IPS DF 6.9 (cell line): Measurements from ENCODE around the gene GSC2.
"Not testable (repeated sequence)": the region's sequence is repeated elsewhere in the genome, so short reads cannot be mapped to it uniquely, and the experiment has no call there.

Experiments used
- DNase-seq: peaks from one replicate; pipeline ENCODE4 v3.0.0-alpha.2; 2013; ENCODE audit warnings: low read depth, low spot score
- H3K27ac ChIP-seq: one replicate; pipeline ENCODE4 v1.5.1; 2013; ENCODE audit warnings: low read length, control low read depth
- H3K27me3 ChIP-seq: 2 replicates; pipeline ENCODE4 v1.6.1; 2013; ENCODE audit warnings: mild to moderate bottlenecking, low read length; ENCODE audit not compliant: control insufficient read depth, insufficient read depth
- H3K36me3 ChIP-seq: 2 replicates; pipeline ENCODE4 v1.6.1; 2013; ENCODE audit warnings: low read length; ENCODE audit not compliant: control insufficient read depth, insufficient read depth
- H3K4me1 ChIP-seq: 2 replicates; pipeline ENCODE4 v1.6.1; 2013; ENCODE audit warnings: low read length; ENCODE audit not compliant: control insufficient read depth, insufficient read depth
- H3K4me3 ChIP-seq: 2 replicates; pipeline ENCODE4 v1.5.1; 2013; ENCODE audit warnings: mild to moderate bottlenecking, low read length
- H3K9me3 ChIP-seq: 2 replicates; pipeline ENCODE4 v1.6.1; 2013; ENCODE audit warnings: low read length, inconsistent platforms; ENCODE audit not compliant: control insufficient read depth, insufficient read depth
- WGBS: extraction: QIAGEN DNeasy Blood & Tissue Kit; methylation state at CpG from one replicate; pipeline ENCODE4 v1.1.7; 2013; ENCODE audit warnings: mixed read lengths, missing lambda C conversion rate; ENCODE audit not compliant: insufficient read length, insufficient coverage; 5-methylcytosine and 5-hydroxymethylcytosine counted together

Gene GSC2

DNA sequence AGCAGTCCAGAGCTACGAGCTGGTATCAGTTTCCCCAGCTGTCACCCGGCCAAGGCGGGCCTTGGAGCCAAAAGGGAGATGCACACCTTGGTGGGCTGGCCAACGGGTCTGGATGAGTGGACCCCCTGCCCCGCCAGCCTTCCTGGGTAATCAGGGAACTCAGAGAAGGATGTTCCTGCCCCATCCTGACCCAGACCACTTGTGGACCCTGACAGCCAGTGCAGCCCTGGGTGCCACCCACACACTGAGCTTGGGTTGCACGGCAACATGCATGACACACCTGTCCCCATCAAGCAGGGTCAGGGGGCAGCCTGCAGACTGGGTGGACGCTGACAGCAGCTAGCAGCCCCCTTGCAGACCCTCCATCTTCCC is 19.8 kb upstream of the GSC2 start:
- no CpG with 5 or more reads among the region's 7 CpGs for WGBS
- no peak overlapping the region for H3K4me3 ChIP-seq

DNA sequence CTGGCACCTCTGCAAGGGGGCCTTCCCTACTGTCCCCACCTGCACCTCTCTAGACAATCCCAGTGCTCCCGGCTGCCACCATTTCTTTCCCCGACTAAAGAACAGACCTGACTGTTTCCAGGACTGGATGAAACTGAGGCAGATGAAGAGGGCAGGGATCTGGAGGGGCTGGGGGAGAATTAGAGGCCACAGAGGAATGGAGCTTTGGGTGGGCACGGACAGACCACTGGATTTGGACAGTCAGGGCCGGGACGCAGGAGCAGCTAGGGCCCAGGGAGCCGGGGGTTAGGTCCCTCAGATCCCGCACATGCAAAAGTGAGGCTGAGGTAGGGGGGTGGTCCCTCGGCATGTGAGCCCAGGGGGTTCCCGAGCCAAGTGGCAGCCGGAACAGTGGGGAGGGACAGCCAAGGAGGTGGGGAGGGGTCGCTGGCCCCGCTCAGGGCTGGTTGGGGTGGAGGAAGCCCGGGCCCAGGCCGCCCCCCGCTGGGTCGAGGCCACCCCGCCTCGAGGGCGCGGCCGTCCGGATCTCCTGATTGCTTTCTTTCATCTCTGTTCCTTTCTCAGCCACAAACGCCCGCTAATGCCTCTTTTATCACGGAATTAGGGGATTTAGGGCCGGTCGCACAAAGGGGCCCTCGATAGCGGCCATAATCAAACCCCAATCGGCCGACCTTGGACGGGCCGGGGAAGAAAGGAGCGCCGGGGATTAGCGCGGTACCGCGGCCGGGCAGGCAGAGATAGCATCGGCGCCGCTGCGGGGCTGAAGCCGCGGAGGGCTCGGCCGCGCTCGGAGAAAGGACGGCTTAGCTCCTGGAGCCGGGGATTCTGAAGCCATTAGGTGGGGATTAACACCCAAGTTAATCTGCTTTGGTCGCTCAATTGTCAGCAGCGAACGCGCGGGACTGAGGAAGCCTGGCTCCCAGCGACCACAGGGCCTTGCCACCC is 19.2 kb upstream of the GSC2 start:
- Histone ChIP-seq H3K36me3 (no peaks in the 10 kb centered on the region), H3K4me1 (peaks cover 6% of the 10 kb centered on the region), H3K27me3 (no peaks in the 10 kb centered on the region; the same call in 1 of the 2 replicates), H3K27ac (no peak overlapping the region), H3K4me3 (no peak overlapping the region; the same call in 1 of the 2 replicates), H3K9me3 (no peaks in the 10 kb centered on the region)
- no CpG with 5 or more reads among the region's 58 CpGs for WGBS
- DNase-seq: no peak

More for the DNA sequence above, 19.8 kb upstream of the GSC2 start:
- Histone ChIP-seq H3K27ac (no peak overlapping the region), H3K36me3 (no peaks in the 10 kb centered on the region), H3K27me3 (no peaks in the 10 kb centered on the region; the same call in 1 of the 2 replicates), H3K4me1 (peaks cover 8% of the 10 kb centered on the region), H3K9me3 (no peaks in the 10 kb centered on the region)
- no peak for DNase-seq

DNA sequence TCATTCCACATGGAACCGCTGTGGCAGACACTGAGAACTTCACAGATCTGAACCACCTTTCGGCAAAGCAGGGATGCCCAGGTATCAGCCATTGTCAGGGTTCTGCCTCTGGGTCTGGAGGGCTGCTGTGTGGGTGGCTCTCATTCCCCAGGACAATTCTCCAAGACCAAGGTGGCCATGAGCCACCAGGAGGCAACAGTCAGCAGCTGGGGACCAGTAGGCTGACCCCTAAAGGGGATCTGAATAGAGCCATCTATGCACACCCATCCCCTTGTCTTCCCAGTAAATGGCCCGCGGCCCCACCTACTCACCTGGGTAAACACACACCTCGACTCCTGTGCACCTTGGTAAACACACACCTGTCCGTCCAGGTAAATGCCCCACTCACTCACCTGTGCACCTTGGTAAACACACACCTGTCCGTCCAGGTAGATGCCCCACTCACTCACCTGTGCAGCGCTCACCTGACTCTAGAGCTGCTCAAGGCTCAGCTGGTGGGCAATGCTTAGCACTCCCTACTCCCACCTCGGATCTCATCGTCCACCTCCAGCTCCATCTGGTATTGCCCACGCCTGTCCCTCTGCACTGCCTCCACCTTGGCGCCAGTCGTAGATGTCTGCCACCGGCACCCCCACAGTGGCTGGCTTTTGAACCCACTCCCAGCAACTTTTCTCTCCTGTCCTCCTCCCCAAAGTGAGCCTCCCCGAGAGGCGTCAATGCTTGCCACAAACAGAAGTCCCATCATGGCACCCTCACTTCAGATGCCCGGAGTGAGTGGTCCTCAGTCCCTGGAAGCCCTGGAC is 18.2 kb upstream of the GSC2 start:
- no CpG with 5 or more reads among the region's 17 CpGs for WGBS
- Histone ChIP-seq H3K4me3 (no peak overlapping the region), H3K27me3 (no peaks in the 10 kb centered on the region; the same call in 1 of the 2 replicates), H3K4me1 (peaks cover 3% of the 10 kb centered on the region; the same call in 1 of the 2 replicates), H3K36me3 (no peaks in the 10 kb centered on the region), H3K27ac (no peak overlapping the region), H3K9me3 (no peaks in the 10 kb centered on the region)
- DNase-seq: no peak

DNA sequence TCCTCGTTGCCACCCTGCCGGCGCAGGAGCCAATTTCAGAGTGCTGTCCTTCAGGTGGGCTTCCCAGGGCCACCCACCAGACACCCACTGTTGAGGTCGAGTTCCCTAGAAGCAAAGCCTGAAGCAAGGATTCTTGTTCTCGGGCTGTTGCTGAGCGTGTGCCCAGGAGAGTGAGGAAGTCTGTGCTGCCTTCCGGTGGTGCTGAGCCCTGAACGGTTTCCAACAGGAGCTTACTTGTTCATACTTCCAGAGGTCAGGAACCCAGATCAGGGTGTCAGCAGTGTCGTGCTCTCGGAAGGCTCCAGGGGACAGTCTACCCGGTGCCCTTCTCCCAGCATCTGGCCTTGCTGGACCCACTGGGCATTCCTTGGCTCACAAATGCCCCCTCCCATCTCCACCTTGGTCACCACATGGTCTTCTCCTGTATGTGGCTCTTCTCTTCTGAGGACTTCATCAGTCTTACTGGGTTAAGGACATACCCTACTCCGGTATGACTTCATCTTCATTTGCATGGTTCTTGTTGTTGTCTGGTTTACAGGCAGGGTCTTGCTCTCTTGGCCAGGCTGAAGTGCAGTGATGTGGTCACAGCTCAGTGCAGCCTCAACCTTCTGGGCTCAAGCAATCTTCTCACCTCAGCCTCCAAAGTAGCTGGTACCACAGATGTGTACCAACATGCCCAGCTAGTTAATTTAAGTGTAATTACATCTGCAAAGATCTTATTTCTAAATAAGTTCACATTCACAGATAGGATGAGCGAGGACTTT is 17.2 kb upstream of the GSC2 start:
- no peak overlapping the region for H3K4me3 ChIP-seq

DNA sequence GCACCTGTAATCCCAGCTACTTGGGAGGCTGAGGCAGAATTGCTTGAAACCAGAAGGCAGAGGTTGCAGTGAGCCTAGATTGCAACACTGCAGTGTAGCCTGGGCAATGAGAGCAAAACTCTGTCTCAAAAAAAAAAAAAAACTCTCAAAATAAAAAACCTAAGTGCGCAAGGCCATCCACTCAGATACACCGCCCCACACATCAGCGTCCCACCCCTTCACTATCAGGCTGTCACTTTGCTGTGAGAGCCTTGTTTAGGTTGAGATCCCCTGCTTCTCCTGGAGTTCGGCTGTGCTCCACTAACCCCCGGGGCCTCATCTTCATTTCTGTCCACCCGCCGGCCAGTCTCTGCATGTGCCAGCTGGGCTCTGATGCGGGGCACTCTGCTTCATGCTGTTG is 16.3 kb upstream of the GSC2 start:
- peaks cover 2% of the 10 kb centered on the region; the same call in 1 of the 2 replicates for H3K4me1 ChIP-seq
- H3K27ac ChIP-seq: no peak overlapping the region
- no peak overlapping the region for H3K4me3 ChIP-seq
- H3K27me3 ChIP-seq: no peaks in the 10 kb centered on the region; the same call in 1 of the 2 replicates
- H3K9me3 ChIP-seq: no peaks in the 10 kb centered on the region
- no peak for DNase-seq
- no peaks in the 10 kb centered on the region for H3K36me3 ChIP-seq
- no CpG with 5 or more reads among the region's 8 CpGs for WGBS

More for the DNA sequence above, 17.2 kb upstream of the GSC2 start:
- no peak for DNase-seq
- H3K9me3 ChIP-seq: no peaks in the 10 kb centered on the region
- no peaks in the 10 kb centered on the region for H3K36me3 ChIP-seq
- no peaks in the 10 kb centered on the region; the same call in 1 of the 2 replicates for H3K27me3 ChIP-seq
- WGBS: no CpG with 5 or more reads among the region's 13 CpGs
- H3K27ac ChIP-seq: no peak overlapping the region
- H3K4me1 ChIP-seq: peaks cover 2% of the 10 kb centered on the region; the same call in 1 of the 2 replicates

DNA sequence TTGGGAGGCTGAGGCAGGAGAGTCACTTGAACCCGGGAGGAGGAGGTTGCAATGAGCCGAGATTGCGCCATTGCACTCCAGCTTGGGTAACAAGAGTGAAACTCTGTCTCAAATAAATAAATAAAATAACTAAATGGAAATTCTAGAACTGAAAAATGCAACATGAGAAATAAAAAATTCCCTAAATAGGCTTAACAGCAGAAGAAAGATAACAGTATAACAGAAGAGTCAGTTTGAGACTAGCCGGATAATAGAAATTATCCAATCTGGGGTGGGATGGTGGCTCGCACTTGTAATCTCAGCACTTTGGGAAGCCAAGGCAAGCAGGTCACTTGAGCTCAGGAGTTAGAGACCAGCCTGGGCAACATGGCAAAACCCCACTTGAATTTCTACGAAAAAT is 14.3 kb upstream of the GSC2 start:
- DNase-seq: no peak
- Histone ChIP-seq H3K9me3 (no peaks in the 10 kb centered on the region), H3K27me3 (no peaks in the 10 kb centered on the region), H3K27ac (no peak overlapping the region), H3K4me3 (no peak overlapping the region), H3K36me3 (no peaks in the 10 kb centered on the region), H3K4me1 (no peaks in the 10 kb centered on the region)
- no CpG with 5 or more reads among the region's 6 CpGs for WGBS

DNA sequence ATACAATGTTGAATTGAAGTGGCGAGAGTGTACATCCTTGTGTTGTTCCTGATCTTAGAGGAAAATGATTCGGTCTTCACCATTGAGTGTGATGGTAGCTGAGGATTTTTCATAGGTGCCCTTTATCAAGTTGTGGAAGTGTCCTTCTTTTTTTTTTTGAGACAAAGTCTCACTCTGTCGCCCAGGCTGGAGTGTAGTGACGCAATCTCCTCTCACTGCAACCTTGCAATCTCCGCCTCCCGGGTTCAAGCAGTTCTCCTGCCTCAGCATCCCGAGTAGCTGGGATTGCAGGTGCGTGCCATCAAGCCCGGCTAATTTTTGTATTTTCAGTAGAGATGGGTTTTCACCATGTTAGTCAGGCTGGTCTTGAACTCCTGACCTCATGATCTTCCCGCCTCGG is 8.6 kb upstream of the GSC2 start:
- not testable (repeated sequence) for H3K27ac ChIP-seq, H3K4me1 ChIP-seq, H3K4me3 ChIP-seq, H3K9me3 ChIP-seq, DNase-seq, H3K27me3 ChIP-seq, H3K36me3 ChIP-seq
- no CpG with 5 or more reads among the region's 11 CpGs for WGBS

DNA sequence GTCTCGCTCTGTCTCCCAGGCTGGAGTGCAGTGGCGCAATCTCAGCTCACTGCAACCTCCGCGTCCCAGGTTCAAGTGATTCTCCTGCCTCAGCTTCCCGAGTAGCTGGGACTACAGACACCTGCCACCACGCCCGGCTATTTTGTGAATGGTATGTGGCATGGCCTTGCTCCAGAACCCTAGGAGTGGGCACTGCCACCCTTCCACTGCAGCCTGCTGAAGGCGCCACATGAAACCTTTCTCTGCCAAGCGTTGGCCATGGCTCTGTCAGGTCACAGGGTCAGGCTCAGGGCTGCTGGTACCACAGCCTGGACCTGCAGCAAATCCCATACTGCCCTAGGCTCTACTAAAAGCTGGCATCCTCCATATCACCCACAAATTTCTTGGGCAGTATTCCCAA is 6.0 kb upstream of the GSC2 start:
- H3K4me1 ChIP-seq, DNase-seq, H3K36me3 ChIP-seq, H3K9me3 ChIP-seq, H3K4me3 ChIP-seq, H3K27ac ChIP-seq: not testable (repeated sequence)
- no CpG with 5 or more reads among the region's 9 CpGs for WGBS
- peaks cover 16% of the 10 kb centered on the region for H3K27me3 ChIP-seq

DNA sequence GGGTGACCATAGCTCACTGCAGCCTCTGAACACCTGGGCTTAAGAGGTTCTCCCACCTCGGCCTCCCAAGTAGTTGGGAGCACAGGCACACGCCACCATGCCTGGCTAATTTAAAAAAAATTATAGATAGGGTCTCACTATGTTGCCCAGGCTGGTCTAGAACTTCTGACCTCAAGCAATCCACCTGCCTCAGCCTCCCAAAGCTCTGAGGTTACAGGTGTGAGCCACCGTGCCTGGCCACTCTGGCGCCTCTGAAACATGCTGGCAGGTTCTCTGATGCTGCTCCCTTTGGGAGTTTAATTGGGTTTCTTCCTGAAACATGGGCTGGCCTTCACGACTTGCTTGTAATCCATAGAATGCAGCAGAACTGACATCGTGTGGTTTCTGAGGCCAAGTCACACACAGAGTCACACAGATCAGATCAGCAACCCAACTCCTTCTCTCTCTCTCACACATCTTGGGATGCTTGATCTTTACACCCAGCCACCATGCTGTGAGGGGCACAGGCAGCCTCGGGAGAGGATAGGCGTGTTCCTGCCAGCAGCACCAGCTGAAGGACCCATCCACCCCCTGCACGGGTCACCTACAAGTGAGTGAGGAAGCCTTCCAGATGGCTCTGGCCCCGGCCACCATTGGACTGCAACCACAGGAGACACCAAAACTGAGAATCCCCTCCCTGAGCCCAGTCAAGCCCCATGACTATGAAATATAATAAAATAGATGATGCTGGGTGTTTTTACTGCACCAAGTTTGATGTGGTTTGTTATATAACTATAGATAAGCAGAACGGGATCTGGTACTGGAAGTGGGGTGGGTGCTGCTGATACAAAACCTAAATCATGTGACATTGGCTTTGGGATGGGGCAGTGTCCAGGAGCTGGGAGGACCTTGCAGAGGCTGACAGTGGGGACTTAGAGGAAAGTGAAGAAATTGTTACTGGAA is 3.1 kb upstream of the GSC2 start:
- Histone ChIP-seq H3K36me3 (no peaks in the 10 kb centered on the region), H3K27ac (no peak overlapping the region), H3K27me3 (peaks cover 39% of the 10 kb centered on the region), H3K4me3 (no peak overlapping the region), H3K4me1 (no peaks in the 10 kb centered on the region), H3K9me3 (no peaks in the 10 kb centered on the region)
- whole genome bisulfite sequencing: no CpG with 5 or more reads among the region's 11 CpGs
- no peak for DNase-seq
